Measurements from ENCODE around the gene ARHGAP10.

ARHGAP10 gene

GRCh38 chr4:148095346-148095923 is 363.5 kb downstream of the ARHGAP10 start:
- no peak for DNase-seq (ENCODE audit: insufficient read length, low spot score)
- TF ChIP-seq SPI1 (IDR thresholded peaks at IDR 0.05; ENCODE audit: low read depth, low read length) = no peak
- TF ChIP-seq POLR2A (IDR thresholded peaks at IDR 0.05; ENCODE audit: low read depth, low read length) = no peak
- no peak for TF ChIP-seq TAF1 (IDR thresholded peaks at IDR 0.05; ENCODE audit: low read depth, low read length)
- TF ChIP-seq PAX5 (IDR thresholded peaks at IDR 0.05; ENCODE audit: insufficient read depth, low read length, severe bottlenecking) = no peak
- TF ChIP-seq POLR2AphosphoS5 (IDR thresholded peaks at IDR 0.05; ENCODE audit: low read depth, low read length) = no peak
- TF ChIP-seq POU2F2 (IDR thresholded peaks at IDR 0.05; ENCODE audit: low read depth, low read length) = no peak
- no peak for FAIRE-seq

GRCh38 chr4:148097801-148098200 is 365.9 kb downstream of the ARHGAP10 start:
- no peak for TF ChIP-seq POU2F2 (IDR thresholded peaks at IDR 0.05; ENCODE audit: low read depth, low read length)
- no peak for TF ChIP-seq SPI1 (IDR thresholded peaks at IDR 0.05; ENCODE audit: low read depth, low read length)
- TF ChIP-seq TAF1 (IDR thresholded peaks at IDR 0.05; ENCODE audit: low read depth, low read length) = no peak
- TF ChIP-seq POLR2A (IDR thresholded peaks at IDR 0.05; ENCODE audit: low read depth, low read length) = no peak
- TF ChIP-seq PAX5 (IDR thresholded peaks at IDR 0.05; ENCODE audit: insufficient read depth, low read length, severe bottlenecking) = no peak
- TF ChIP-seq POLR2AphosphoS5 (IDR thresholded peaks at IDR 0.05; ENCODE audit: low read depth, low read length) = no peak
- FAIRE-seq = no peak

GRCh38 chr4:148101235-148101634 is 369.3 kb downstream of the ARHGAP10 start:
- FAIRE-seq = no peak
- TF ChIP-seq SPI1 (IDR thresholded peaks at IDR 0.05; ENCODE audit: low read depth, low read length) = no peak
- TF ChIP-seq PAX5 (IDR thresholded peaks at IDR 0.05; ENCODE audit: insufficient read depth, low read length, severe bottlenecking) = no peak
- no peak for TF ChIP-seq POLR2AphosphoS5 (IDR thresholded peaks at IDR 0.05; ENCODE audit: low read depth, low read length)
- TF ChIP-seq POLR2A (IDR thresholded peaks at IDR 0.05; ENCODE audit: low read depth, low read length) = no peak
- no peak for TF ChIP-seq TAF1 (IDR thresholded peaks at IDR 0.05; ENCODE audit: low read depth, low read length)
- TF ChIP-seq POU2F2 (IDR thresholded peaks at IDR 0.05; ENCODE audit: low read depth, low read length) = no peak
- no peak for DNase-seq (ENCODE audit: insufficient read length, low spot score)

More at GRCh38 chr4:148097801-148098200, 365.9 kb downstream of the ARHGAP10 start:
- DNase-seq (ENCODE audit: insufficient read length, low spot score) = no peak

DNA sequence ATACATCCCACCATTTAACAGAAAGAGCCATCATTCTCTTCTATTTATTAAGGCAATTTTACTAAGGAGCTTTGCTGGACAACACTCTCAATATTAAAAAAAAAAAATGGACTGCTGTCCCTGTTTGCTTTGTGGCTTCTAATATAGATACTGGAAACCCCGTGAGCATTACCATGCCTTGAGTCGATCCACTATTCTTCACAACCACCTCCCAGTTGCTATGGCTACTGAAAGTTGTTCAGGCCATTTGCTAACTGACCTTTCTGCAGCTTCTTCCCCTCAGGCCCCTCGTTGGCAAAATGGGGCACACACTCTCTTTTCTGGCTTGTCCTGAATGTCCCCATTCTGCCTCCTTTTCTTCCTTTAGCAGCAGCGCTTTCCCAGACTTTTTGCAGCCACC is 369.9 kb downstream of the ARHGAP10 start:
- DNase-seq (ENCODE audit: insufficient read length, low spot score) (no peak), FAIRE-seq (no peak)
- no peak for TF ChIP-seq POLR2A (IDR thresholded peaks at IDR 0.05; ENCODE audit: low read depth, low read length)
- TF ChIP-seq SPI1 (IDR thresholded peaks at IDR 0.05; ENCODE audit: low read depth, low read length) = no peak
- TF ChIP-seq POU2F2 (IDR thresholded peaks at IDR 0.05; ENCODE audit: low read depth, low read length) = no peak
- TF ChIP-seq TAF1 (IDR thresholded peaks at IDR 0.05; ENCODE audit: low read depth, low read length) = no peak
- TF ChIP-seq POLR2AphosphoS5 (IDR thresholded peaks at IDR 0.05; ENCODE audit: low read depth, low read length) = no peak
- no peak for TF ChIP-seq PAX5 (IDR thresholded peaks at IDR 0.05; ENCODE audit: insufficient read depth, low read length, severe bottlenecking)

DNA sequence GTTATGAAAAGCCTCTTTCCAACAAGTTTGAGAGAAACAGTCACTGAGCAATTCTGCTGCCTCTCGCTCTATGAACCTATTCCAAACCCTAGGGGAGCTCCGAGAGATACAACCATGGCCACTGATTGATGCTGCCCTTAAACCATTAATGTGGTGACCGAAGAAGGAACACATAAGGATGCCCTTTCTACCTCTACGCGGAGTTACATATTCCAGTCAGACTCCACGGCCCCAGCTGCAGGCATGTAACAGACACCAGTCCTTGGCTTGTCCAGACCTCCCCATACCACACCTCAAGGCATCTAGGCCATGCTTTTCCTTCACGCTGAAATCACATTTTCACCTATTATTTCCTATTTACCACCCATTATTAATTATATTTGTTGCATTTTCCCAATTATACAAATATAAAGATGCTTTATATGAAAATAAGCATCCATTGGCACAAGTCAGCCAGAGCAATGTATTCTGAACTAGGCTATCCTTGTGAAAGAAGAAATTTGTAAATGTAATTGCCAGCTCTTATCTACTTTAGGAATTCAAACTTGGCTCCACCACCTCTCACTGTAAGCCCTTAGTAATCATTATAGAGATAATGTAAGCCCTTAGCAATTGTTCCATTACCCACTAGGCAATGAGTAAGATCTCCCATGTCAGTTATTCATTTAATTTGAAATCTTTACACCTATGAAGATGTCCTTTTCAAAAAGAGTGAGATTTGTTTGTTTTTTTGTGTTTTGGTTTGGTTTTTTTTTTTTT is 371.9 kb downstream of the ARHGAP10 start:
- DNase-seq (ENCODE audit: insufficient read length, low spot score) = no peak
- TF ChIP-seq PAX5 (IDR thresholded peaks at IDR 0.05; ENCODE audit: insufficient read depth, low read length, severe bottlenecking) (no peak), POU2F2 (IDR thresholded peaks at IDR 0.05; ENCODE audit: low read depth, low read length) (no peak), SPI1 (IDR thresholded peaks at IDR 0.05; ENCODE audit: low read depth, low read length) (no peak), POLR2AphosphoS5 (IDR thresholded peaks at IDR 0.05; ENCODE audit: low read depth, low read length) (no peak), POLR2A (IDR thresholded peaks at IDR 0.05; ENCODE audit: low read depth, low read length) (no peak)
- no peak for FAIRE-seq

DNA sequence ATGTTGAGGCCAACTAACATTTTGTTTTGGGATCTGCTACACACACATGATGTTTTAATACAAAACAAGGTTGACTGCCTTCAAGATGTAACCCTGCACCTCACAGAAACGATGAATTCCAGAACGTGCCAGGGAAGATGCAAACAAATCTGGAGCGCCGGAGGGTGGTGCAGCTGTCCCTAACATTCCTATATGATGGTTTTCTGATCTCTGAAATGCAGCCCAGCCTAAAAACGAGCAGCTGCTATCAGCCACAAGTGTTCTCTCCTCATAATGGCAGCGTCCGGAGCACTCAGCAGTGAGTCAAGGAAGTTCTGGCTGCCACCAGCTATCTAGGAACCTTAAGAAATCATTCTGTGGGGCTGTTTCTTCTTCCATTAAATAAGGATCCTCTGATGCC is 376.9 kb downstream of the ARHGAP10 start:
- TF ChIP-seq POU2F2 (IDR thresholded peaks at IDR 0.05; ENCODE audit: low read depth, low read length) (no peak), TAF1 (IDR thresholded peaks at IDR 0.05; ENCODE audit: low read depth, low read length) (no peak), SPI1 (IDR thresholded peaks at IDR 0.05; ENCODE audit: low read depth, low read length) (no peak), PAX5 (IDR thresholded peaks at IDR 0.05; ENCODE audit: insufficient read depth, low read length, severe bottlenecking) (no peak), POLR2AphosphoS5 (IDR thresholded peaks at IDR 0.05; ENCODE audit: low read depth, low read length) (no peak), POLR2A (IDR thresholded peaks at IDR 0.05; ENCODE audit: low read depth, low read length) (no peak)
- DNase-seq (ENCODE audit: insufficient read length, low spot score) (no peak), FAIRE-seq (no peak)

- FAIRE-seq = no peak
- TF ChIP-seq SPI1 (IDR thresholded peaks at IDR 0.05; ENCODE audit: low read depth, low read length) (no peak), TAF1 (IDR thresholded peaks at IDR 0.05; ENCODE audit: low read depth, low read length) (no peak), PAX5 (IDR thresholded peaks at IDR 0.05; ENCODE audit: insufficient read depth, low read length, severe bottlenecking) (no peak), POLR2AphosphoS5 (IDR thresholded peaks at IDR 0.05; ENCODE audit: low read depth, low read length) (no peak), POLR2A (IDR thresholded peaks at IDR 0.05; ENCODE audit: low read depth, low read length) (no peak), POU2F2 (IDR thresholded peaks at IDR 0.05; ENCODE audit: low read depth, low read length) (no peak)
- no peak for DNase-seq (ENCODE audit: insufficient read length, low spot score)
Measured at GRCh38 chr4:148109216-148109615, 377.3 kb downstream of the ARHGAP10 start.

- TF ChIP-seq SPI1 (IDR thresholded peaks at IDR 0.05; ENCODE audit: low read depth, low read length) (no peak), POLR2AphosphoS5 (IDR thresholded peaks at IDR 0.05; ENCODE audit: low read depth, low read length) (no peak), POU2F2 (IDR thresholded peaks at IDR 0.05; ENCODE audit: low read depth, low read length) (no peak), POLR2A (IDR thresholded peaks at IDR 0.05; ENCODE audit: low read depth, low read length) (no peak), TAF1 (IDR thresholded peaks at IDR 0.05; ENCODE audit: low read depth, low read length) (no peak), PAX5 (IDR thresholded peaks at IDR 0.05; ENCODE audit: insufficient read depth, low read length, severe bottlenecking) (no peak)
- no peak for DNase-seq (ENCODE audit: insufficient read length, low spot score)
- FAIRE-seq = no peak
Measured at GRCh38 chr4:148110169-148110568, 378.3 kb downstream of the ARHGAP10 start.

- TF ChIP-seq TAF1 (IDR thresholded peaks at IDR 0.05; ENCODE audit: low read depth, low read length) = no peak
- TF ChIP-seq POLR2AphosphoS5 (IDR thresholded peaks at IDR 0.05; ENCODE audit: low read depth, low read length) = no peak
- no peak for TF ChIP-seq POLR2A (IDR thresholded peaks at IDR 0.05; ENCODE audit: low read depth, low read length)
- TF ChIP-seq POU2F2 (IDR thresholded peaks at IDR 0.05; ENCODE audit: low read depth, low read length) = no peak
- no peak for TF ChIP-seq PAX5 (IDR thresholded peaks at IDR 0.05; ENCODE audit: insufficient read depth, low read length, severe bottlenecking)
- no peak for TF ChIP-seq SPI1 (IDR thresholded peaks at IDR 0.05; ENCODE audit: low read depth, low read length)
- no peak for FAIRE-seq
- no peak for DNase-seq (ENCODE audit: insufficient read length, low spot score)
Measured at GRCh38 chr4:148112231-148112982, 380.5 kb downstream of the ARHGAP10 start.
